ENCODE results near the gene CMTM1. TPM values are rescaled to one million over a fixed set of nuclear protein-coding genes. Genes with fewer than 3 reads are reported as not detected.
"Not testable (repeated sequence)": the region's sequence is repeated elsewhere in the genome, so short reads cannot be mapped to it uniquely, and the experiment has no call there.

The CMTM1 gene
- polyA plus RNA-seq, 1 donor from 2014 or later: 1.6 TPM

GRCh38 chr16:66622863-66623262, 56.6 kb downstream of the CMTM1 start:
- Histone ChIP-seq H3K27ac (ENCODE audit: low read length) (no peak overlapping the region), H3F3A (ENCODE audit: insufficient read depth, low read length, poor library complexity, severe bottlenecking) (no peaks in the 10 kb centered on the region), H2AFZ (ENCODE audit: low read depth, low read length) (no peak overlapping the region), H4K20me1 (ENCODE audit: insufficient read depth) (no peaks in the 10 kb centered on the region), H3K27me3 (ENCODE audit: insufficient read depth, low read depth, low read length) (no peaks in the 10 kb centered on the region), H3K9me3 (ENCODE audit: low read length) (no peaks in the 10 kb centered on the region), H3K79me2 (replicated peaks; ENCODE audit: insufficient read depth, low read length) (no peaks in the 10 kb centered on the region), H3K4me3 (ENCODE audit: low read length) (no peak overlapping the region), H3K9ac (ENCODE audit: low read length) (no peak overlapping the region), H3K36me3 (ENCODE audit: insufficient read depth, low read length) (peaks cover 4% of the 10 kb centered on the region), H3K9me2 (ENCODE audit: insufficient read depth, low read length) (no peaks in the 10 kb centered on the region), H3K4me2 (ENCODE audit: low read length) (no peak overlapping the region)
- TF ChIP-seq RAD21 (conservative IDR thresholded peaks at IDR 0.05): no peak
- no peak for TF ChIP-seq POLR2AphosphoS5 (IDR thresholded peaks at IDR 0.05)
- TF ChIP-seq SMC3 (conservative IDR thresholded peaks at IDR 0.05; ENCODE audit: poor library complexity): no peak
- no peak for TF ChIP-seq TAF1 (IDR thresholded peaks at IDR 0.05; ENCODE audit: low read depth)
- TF ChIP-seq EZH2 (IDR thresholded peaks at IDR 0.05; ENCODE audit: borderline replicate concordance, insufficient read depth, low read length, poor library complexity, severe bottlenecking): no peak

- TF ChIP-seq CTCF (IDR thresholded peaks at IDR 0.05; ENCODE audit: poor library complexity, severe bottlenecking) (no peak), POLR2AphosphoS5 (IDR thresholded peaks at IDR 0.05) (no peak), EZH2 (IDR thresholded peaks at IDR 0.05; ENCODE audit: borderline replicate concordance, insufficient read depth, low read length, poor library complexity, severe bottlenecking) (no peak), EP300 (conservative IDR thresholded peaks at IDR 0.05; ENCODE audit: poor library complexity, severe bottlenecking) (no peak), TAF1 (IDR thresholded peaks at IDR 0.05; ENCODE audit: low read depth) (no peak), RAD21 (conservative IDR thresholded peaks at IDR 0.05) (no peak), MXI1 (conservative IDR thresholded peaks at IDR 0.05; ENCODE audit: poor library complexity, severe bottlenecking) (no peak), REST (IDR thresholded peaks at IDR 0.05; ENCODE audit: borderline replicate concordance) (no peak), SMC3 (conservative IDR thresholded peaks at IDR 0.05; ENCODE audit: poor library complexity) (no peak)
These were observed 57.5 kb downstream of the CMTM1 start for GRCh38 chr16:66623755-66624154.

GRCh38 chr16:66627611-66628378, 61.6 kb downstream of the CMTM1 start:
- H3K9me2 ChIP-seq (ENCODE audit: insufficient read depth, low read length); H3K27ac ChIP-seq (ENCODE audit: low read length); H3K36me3 ChIP-seq (ENCODE audit: insufficient read depth, low read length); H3K4me2 ChIP-seq (ENCODE audit: low read length); H3F3A ChIP-seq (ENCODE audit: insufficient read depth, low read length, poor library complexity, severe bottlenecking); H2AFZ ChIP-seq (ENCODE audit: low read depth, low read length); H3K4me3 ChIP-seq (ENCODE audit: low read length); H3K79me2 ChIP-seq (replicated peaks; ENCODE audit: insufficient read depth, low read length); H4K20me1 ChIP-seq (ENCODE audit: insufficient read depth); H3K27me3 ChIP-seq (ENCODE audit: insufficient read depth, low read depth, low read length); H3K9ac ChIP-seq (ENCODE audit: low read length); H3K9me3 ChIP-seq (ENCODE audit: low read length): not testable (repeated sequence)

More at GRCh38 chr16:66623755-66624154, 57.5 kb downstream of the CMTM1 start:
- H4K20me1 ChIP-seq (ENCODE audit: insufficient read depth): no peaks in the 10 kb centered on the region
- no peak overlapping the region for H2AFZ ChIP-seq (ENCODE audit: low read depth, low read length)
- H3K9ac ChIP-seq (ENCODE audit: low read length): no peak overlapping the region
- H3K4me3 ChIP-seq (ENCODE audit: low read length): no peak overlapping the region
- H3F3A ChIP-seq (ENCODE audit: insufficient read depth, low read length, poor library complexity, severe bottlenecking): no peaks in the 10 kb centered on the region
- H3K27ac ChIP-seq (ENCODE audit: low read length): no peak overlapping the region
- no peaks in the 10 kb centered on the region for H3K9me2 ChIP-seq (ENCODE audit: insufficient read depth, low read length)
- no peaks in the 10 kb centered on the region for H3K9me3 ChIP-seq (ENCODE audit: low read length)
- no peak overlapping the region for H3K4me2 ChIP-seq (ENCODE audit: low read length)
- no peaks in the 10 kb centered on the region for H3K79me2 ChIP-seq (replicated peaks; ENCODE audit: insufficient read depth, low read length)
- H3K27me3 ChIP-seq (ENCODE audit: insufficient read depth, low read depth, low read length): no peaks in the 10 kb centered on the region
- peaks cover 4% of the 10 kb centered on the region for H3K36me3 ChIP-seq (ENCODE audit: insufficient read depth, low read length)
